HCT116 (cell line): Measurements from ENCODE around the gene ANKRD44. TPM values are rescaled to one million over a fixed set of nuclear protein-coding genes. Genes with fewer than 3 reads are reported as not detected.

ENCODE experiments used
- ATAC-seq: fragments of 200-7000 bp; cut with Tn5 transposase; 2 replicates; pipeline ENCODE4 v1.9.1; 2020; ENCODE audit warnings: mild to moderate bottlenecking, moderate library complexity
- BruUV-seq: library from RNA; stranded (reverse); fragments of 400-500 nt; replicated peaks from 2 replicates; lab custom pipeline; 2021; lab: Mats Ljungman, UMichigan
- CTCF ChIA-PET: fragments of 300-600 bp; sonication (Branson Sonifier 250); formaldehyde crosslinking; loops from one replicate; lab custom pipeline; 2021; ENCODE audit warnings: antibody characterized with exemption; lab: Charles Lee
- POLR2A ChIA-PET: fragments of 300-600, 350-600 bp; sonication (Branson Sonifier 250); formaldehyde crosslinking; loops from one replicate; lab custom pipeline; 2021; ENCODE audit warnings: antibody characterized with exemption; lab: Charles Lee
- RAD21 ChIA-PET, 2 experiments: fragments of 300-600 bp; sonication (Branson Sonifier 250); formaldehyde crosslinking; loops; one replicate each; lab custom pipeline; 2023; ENCODE audit warnings: low total read pairs in 2 of 2; ENCODE audit not compliant: uncharacterized antibody in 2 of 2, unreplicated experiment in 2 of 2, low non-redundant PET in 1 of 2; lab: Charles Lee
- DNase-seq: peaks from one replicate; pipeline ENCODE4 v3.0.0-alpha.2; 2010; ENCODE audit warnings: low read depth, low spot score
- H2AFZ ChIP-seq: fragments of 200-600 bp; shearing (Covaris generic), sonication (generic); 2 replicates; pipeline ENCODE4 v1.6.1; 2017; ENCODE audit warnings: low read depth, mixed run types, mixed read lengths, antibody characterized with exemption, low read length; ENCODE audit not compliant: poor library complexity, severe bottlenecking
- H3K27ac ChIP-seq: 2 replicates; pipeline ENCODE4 v1.5.1; 2012; ENCODE audit warnings: low read depth, low read length
- H3K27me3 ChIP-seq: fragments of 200-600 bp; sonication (generic); 2 replicates; pipeline ENCODE4 v1.6.1; 2016; ENCODE audit warnings: mixed run types, low read length, mixed read lengths; ENCODE audit not compliant: insufficient read depth
- H3K36me3 ChIP-seq, 2 experiments: fragments of 200-500 bp in 1 of 2; fragments of 200-600 bp in 1 of 2; sonication (Bioruptor generic) in 1 of 2; sonication (generic) in 1 of 2; 2 replicates each; pipeline versions ENCODE4 v1.5.1 to v1.6.1; 2014 to 2016; ENCODE audit warnings: low read length in 2 of 2, inconsistent platforms in 1 of 2, mixed read lengths in 1 of 2, mixed run types in 1 of 2; ENCODE audit not compliant: insufficient read depth in 2 of 2, control insufficient read depth in 1 of 2
- H3K4me1 ChIP-seq, 2 experiments: fragments of 200-600 bp in 1 of 2; sonication (generic) in 1 of 2; 2 replicates each; pipeline versions ENCODE4 v1.5.1 to v1.6.1; 2012 to 2017; ENCODE audit warnings: low read length in 2 of 2, inconsistent platforms in 1 of 2, mild to moderate bottlenecking in 1 of 2, mixed read lengths in 1 of 2, mixed run types in 1 of 2, moderate library complexity in 1 of 2; ENCODE audit not compliant: insufficient read depth in 2 of 2, control insufficient read depth in 1 of 2
- H3K4me2 ChIP-seq: fragments of 200-600 bp; sonication (generic); 2 replicates; pipeline ENCODE4 v1.6.1; 2017; ENCODE audit warnings: mixed run types, low read length, mixed read lengths
- H3K4me3 ChIP-seq, 2 experiments: fragments of 200-600 bp in 1 of 2; sonication (generic) in 1 of 2; replicated peaks in 1 of 2; 2 replicates each; pipeline ENCODE4 v1.5.1; 2011 to 2016; ENCODE audit warnings: low read length in 2 of 2, control low read depth in 1 of 2, low read depth in 1 of 2, mild to moderate bottlenecking in 1 of 2, mixed read lengths in 1 of 2, mixed run types in 1 of 2
- H3K79me2 ChIP-seq: fragments of 200-600 bp; sonication (generic); 2 replicates; pipeline ENCODE4 v1.6.1; 2017; ENCODE audit warnings: mild to moderate bottlenecking, mixed run types, low read length, moderate library complexity, mixed read lengths; ENCODE audit not compliant: insufficient read depth
- H3K9ac ChIP-seq: fragments of 200-600 bp; sonication (generic); 2 replicates; pipeline ENCODE4 v1.6.1; 2016; ENCODE audit warnings: low read length, mixed read lengths
- H3K9me2 ChIP-seq: fragments of 200-600 bp; sonication (generic), shearing (Covaris generic); 2 replicates; pipeline ENCODE4 v1.6.1; 2017; ENCODE audit warnings: mixed run types, mild to moderate bottlenecking, moderate library complexity; ENCODE audit not compliant: insufficient read depth
- H3K9me3 ChIP-seq, 2 experiments: fragments of 200-500 bp in 1 of 2; fragments of 200-600 bp in 1 of 2; sonication (Bioruptor generic) in 1 of 2; sonication (generic) in 1 of 2; 2 replicates each; pipeline ENCODE4 v1.6.1; 2014 to 2017; ENCODE audit warnings: low read length in 2 of 2, mixed read lengths in 2 of 2, inconsistent platforms in 1 of 2, low read depth in 1 of 2, mild to moderate bottlenecking in 1 of 2, mixed run types in 1 of 2, moderate library complexity in 1 of 2; ENCODE audit not compliant: control insufficient read depth in 1 of 2, insufficient read depth in 1 of 2
- H4K20me1 ChIP-seq: fragments of 200-600 bp; sonication (generic), shearing (Covaris generic); 2 replicates; pipeline ENCODE4 v1.6.1; 2017; ENCODE audit warnings: mixed run types, mild to moderate bottlenecking, moderate library complexity; ENCODE audit not compliant: insufficient read depth
- CEBPB ChIP-seq: IDR thresholded peaks from 2 replicates; pipeline ENCODE4 v1.6.1; 2012; ENCODE audit warnings: low read depth
- EGR1 ChIP-seq: IDR thresholded peaks from 2 replicates; pipeline ENCODE4 v1.6.1; 2012; ENCODE audit warnings: low read depth
- ELF1 ChIP-seq: IDR thresholded peaks from 2 replicates; pipeline ENCODE4 v1.6.1; 2012; ENCODE audit warnings: low read depth, borderline replicate concordance
- EZH2 ChIP-seq: fragments of 200-600 bp; sonication (generic); IDR thresholded peaks from 2 replicates; pipeline ENCODE4 v1.6.1; 2017; ENCODE audit warnings: antibody characterized with exemption, mixed run types
- POLR2A ChIP-seq: IDR thresholded peaks from 2 replicates; pipeline ENCODE4 v1.7.0; 2011; ENCODE audit warnings: borderline replicate concordance; ENCODE audit not compliant: insufficient read depth, insufficient read length; ENCODE audit errors: extremely low read depth
- POLR2AphosphoS5 ChIP-seq: IDR thresholded peaks from 2 replicates; pipeline ENCODE4 v1.6.1; 2011; ENCODE audit warnings: mild to moderate bottlenecking, low read depth, low read length, moderate library complexity
- RAD21 ChIP-seq: IDR thresholded peaks from 2 replicates; pipeline ENCODE4 v1.6.1; 2012; ENCODE audit warnings: low read depth, mild to moderate bottlenecking
- SRF ChIP-seq: IDR thresholded peaks from 2 replicates; pipeline ENCODE4 v1.6.1; 2012; ENCODE audit warnings: low read depth
- ZBTB33 ChIP-seq: IDR thresholded peaks from 2 replicates; pipeline ENCODE4 v1.6.1; 2011; ENCODE audit warnings: mild to moderate bottlenecking, low read length, moderate library complexity; ENCODE audit not compliant: insufficient replicate concordance; ENCODE audit errors: extremely low read depth
- ZFX ChIP-seq: fragments of 450-650 bp; IDR thresholded peaks from 2 replicates; pipeline ENCODE4 v1.6.1; 2017
- intact Hi-C: fragments of 100-400 bp; cut with micrococcal nuclease; formaldehyde crosslinking; loops from 2 replicates; pipeline ENCODE4 v1.10.0; 2022
- total RNA-seq: library from RNA; stranded (reverse); gene quantifications from one replicate; pipeline ENCODE4 v1.2.1, GENCODE V29; 2021; ENCODE audit not compliant: unreplicated experiment
- TF ChIP-seq, protein P1 (sequence below): IDR thresholded peaks from 2 replicates; pipeline ENCODE4 v1.6.1; 2012

The ANKRD44 gene
- total RNA-seq, 1 experiment from 2014 or later = 2.7 TPM

GRCh38 chr2:196963043-196963442 is 347.5 kb downstream of the ANKRD44 start:
- POLR2A ChIA-PET = no interaction called here
- ATAC-seq (no peak), DNase-seq (no peak)
- no peaks in the 10 kb centered on the region for H3K9me2 ChIP-seq
- no peaks in the 10 kb centered on the region for H3K27me3 ChIP-seq
- no peaks in the 10 kb centered on the region for H4K20me1 ChIP-seq
- H3K4me1 ChIP-seq = peaks cover 0 to 4% of the 10 kb centered on the region in 2 experiments; a peak in 1 of 4 replicates
- H2AFZ ChIP-seq = peak overlapping the region; percentile 74
- BruUV-seq = no TSS peak
- H3K36me3 ChIP-seq = no peaks in the 10 kb centered on the region
- no peak overlapping the region for H3K9ac ChIP-seq
- H3K9me3 ChIP-seq = no peaks in the 10 kb centered on the region
- CTCF ChIA-PET = no interaction called here
- no peak overlapping the region for H3K27ac ChIP-seq
- H3K79me2 ChIP-seq = no peaks in the 10 kb centered on the region
- no peak overlapping the region for H3K4me3 ChIP-seq
- RAD21 ChIA-PET = no interaction called here
- intact Hi-C loops = no loop called here
- TF ChIP-seq POLR2AphosphoS5 (no peak), SRF (no peak), CEBPB (no peak), POLR2A (no peak), RAD21 (no peak), ELF1 (no peak), EGR1 (no peak), EZH2 (no peak), ZFX (no peak), ZBTB33 (no peak)
- TF ChIP-seq, protein P1, sequence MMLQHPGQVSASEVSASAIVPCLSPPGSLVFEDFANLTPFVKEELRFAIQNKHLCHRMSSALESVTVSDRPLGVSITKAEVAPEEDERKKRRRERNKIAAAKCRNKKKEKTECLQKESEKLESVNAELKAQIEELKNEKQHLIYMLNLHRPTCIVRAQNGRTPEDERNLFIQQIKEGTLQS = no peak
- no peak overlapping the region for H3K4me2 ChIP-seq
